Measurements from ENCODE around the gene PDE6D.

The PDE6D gene

GRCh38 chr2:231704017-231704416, 77.1 kb downstream of the PDE6D start:
- no peak for ATAC-seq
- no peak for TF ChIP-seq CREB5 (CRISPR knock-in tag; IDR thresholded peaks at IDR 0.05; ENCODE audit: low read depth)
- no peak for TF ChIP-seq CSRNP3 (CRISPR knock-in tag; IDR thresholded peaks at IDR 0.05)
- no peak for TF ChIP-seq ZNF70 (CRISPR knock-in tag; IDR thresholded peaks at IDR 0.05)
- TF ChIP-seq CSDC2 (CRISPR knock-in tag; IDR thresholded peaks at IDR 0.05) = no peak
- no peak for TF ChIP-seq ZC3H10 (CRISPR knock-in tag; IDR thresholded peaks at IDR 0.05)
- TF ChIP-seq OSR1 (CRISPR knock-in tag; IDR thresholded peaks at IDR 0.05) = no peak
- TF ChIP-seq PPARA (CRISPR knock-in tag; IDR thresholded peaks at IDR 0.05; ENCODE audit: borderline replicate concordance) = no peak

- TF ChIP-seq CSDC2 (CRISPR knock-in tag; IDR thresholded peaks at IDR 0.05) (no peak), RARB (CRISPR knock-in tag; IDR thresholded peaks at IDR 0.05) (no peak), ISL1 (CRISPR knock-in tag; IDR thresholded peaks at IDR 0.05) (no peak), POU6F1 (CRISPR knock-in tag; IDR thresholded peaks at IDR 0.05; ENCODE audit: borderline replicate concordance, low read depth) (no peak), ZNF70 (CRISPR knock-in tag; IDR thresholded peaks at IDR 0.05) (no peak), PATZ1 (CRISPR knock-in tag; IDR thresholded peaks at IDR 0.05; ENCODE audit: borderline replicate concordance) (no peak), GLIS3 (CRISPR knock-in tag; IDR thresholded peaks at IDR 0.05) (no peak)
- ATAC-seq = no peak
These were observed 79.4 kb downstream of the PDE6D start for GRCh38 chr2:231701456-231702373.

GRCh38 chr2:231699006-231699405, 82.1 kb downstream of the PDE6D start:
- no peak for TF ChIP-seq CREB5 (CRISPR knock-in tag; IDR thresholded peaks at IDR 0.05; ENCODE audit: low read depth)
- TF ChIP-seq ZNF8 (CRISPR knock-in tag; IDR thresholded peaks at IDR 0.05) = no peak
- TF ChIP-seq SNAI2 (CRISPR knock-in tag; IDR thresholded peaks at IDR 0.05) = no peak
- TF ChIP-seq ZFP30 (CRISPR knock-in tag; IDR thresholded peaks at IDR 0.05) = no peak
- no peak for TF ChIP-seq ARNTL (CRISPR knock-in tag; IDR thresholded peaks at IDR 0.05; ENCODE audit: borderline replicate concordance, low read depth)
- no peak for TF ChIP-seq PPARA (CRISPR knock-in tag; IDR thresholded peaks at IDR 0.05; ENCODE audit: borderline replicate concordance)
- TF ChIP-seq CSRNP3 (CRISPR knock-in tag; IDR thresholded peaks at IDR 0.05) = no peak
- TF ChIP-seq RARB (CRISPR knock-in tag; IDR thresholded peaks at IDR 0.05) = no peak
- no peak for TF ChIP-seq ZC3H10 (CRISPR knock-in tag; IDR thresholded peaks at IDR 0.05)
- TF ChIP-seq TSHZ2 (CRISPR knock-in tag; IDR thresholded peaks at IDR 0.05) = no peak
- TF ChIP-seq TOX (CRISPR knock-in tag; IDR thresholded peaks at IDR 0.05; ENCODE audit: borderline replicate concordance) = no peak
- no peak for ATAC-seq
